ENCODE data around the gene MKKS.

MKKS gene

DNA sequence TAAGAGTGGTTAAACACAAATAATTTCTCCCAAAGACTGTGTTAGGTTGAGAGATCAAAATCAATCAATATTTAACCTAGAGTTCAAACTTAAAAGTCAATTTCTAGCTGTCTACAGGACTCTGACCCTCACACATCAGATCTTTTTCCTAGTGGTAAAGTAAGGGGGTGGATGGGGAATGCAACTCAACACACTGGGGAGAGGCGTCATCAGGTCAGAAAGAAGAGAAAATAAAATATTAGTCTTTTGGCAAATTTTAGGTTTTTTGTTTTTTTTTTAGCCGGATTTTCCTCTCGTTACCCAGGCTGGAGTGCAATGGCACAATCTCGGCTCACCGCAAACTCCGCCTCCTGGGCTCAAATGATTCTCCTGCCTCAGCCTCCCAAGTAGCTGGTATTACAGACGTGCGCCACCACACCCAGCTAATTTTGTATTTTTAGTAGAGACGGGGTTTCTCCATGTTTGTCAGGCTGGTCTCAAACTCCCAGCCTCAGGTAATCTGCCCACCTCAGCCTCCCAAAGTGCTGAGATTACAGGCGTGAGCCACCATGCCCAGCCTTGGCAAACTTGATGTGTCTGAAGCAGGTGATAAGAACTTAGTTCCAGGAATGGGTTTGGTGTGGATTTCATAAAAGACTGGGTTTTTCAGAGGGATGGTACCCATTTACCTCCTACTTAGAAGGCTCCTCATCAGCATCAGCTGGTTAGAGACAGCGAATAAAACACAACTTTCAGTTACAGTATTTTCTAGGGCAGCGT is 65.9 kb downstream of the MKKS start:
- Histone ChIP-seq H3K4me3 (ENCODE audit: low read length) (no peak overlapping the region), H4K20me1 (ENCODE audit: insufficient read depth, low read length) (no peaks in the 10 kb centered on the region), H2AFZ (ENCODE audit: low read depth, low read length) (no peak overlapping the region), H3K36me3 (replicated peaks; ENCODE audit: low read depth, low read length) (no peaks in the 10 kb centered on the region), H3K4me1 (ENCODE audit: low read length) (no peaks in the 10 kb centered on the region), H3K79me2 (ENCODE audit: low read length) (no peaks in the 10 kb centered on the region), H3K9me3 (ENCODE audit: insufficient read depth, low read length) (no peaks in the 10 kb centered on the region), H3K27ac (ENCODE audit: low read length) (no peak overlapping the region), H3K27me3 (ENCODE audit: low read depth, low read length) (peaks cover 64% of the 10 kb centered on the region), H3K4me2 (ENCODE audit: low read length) (no peak overlapping the region), H3K9ac (ENCODE audit: low read length) (no peak overlapping the region)
- TF ChIP-seq, protein P1, sequence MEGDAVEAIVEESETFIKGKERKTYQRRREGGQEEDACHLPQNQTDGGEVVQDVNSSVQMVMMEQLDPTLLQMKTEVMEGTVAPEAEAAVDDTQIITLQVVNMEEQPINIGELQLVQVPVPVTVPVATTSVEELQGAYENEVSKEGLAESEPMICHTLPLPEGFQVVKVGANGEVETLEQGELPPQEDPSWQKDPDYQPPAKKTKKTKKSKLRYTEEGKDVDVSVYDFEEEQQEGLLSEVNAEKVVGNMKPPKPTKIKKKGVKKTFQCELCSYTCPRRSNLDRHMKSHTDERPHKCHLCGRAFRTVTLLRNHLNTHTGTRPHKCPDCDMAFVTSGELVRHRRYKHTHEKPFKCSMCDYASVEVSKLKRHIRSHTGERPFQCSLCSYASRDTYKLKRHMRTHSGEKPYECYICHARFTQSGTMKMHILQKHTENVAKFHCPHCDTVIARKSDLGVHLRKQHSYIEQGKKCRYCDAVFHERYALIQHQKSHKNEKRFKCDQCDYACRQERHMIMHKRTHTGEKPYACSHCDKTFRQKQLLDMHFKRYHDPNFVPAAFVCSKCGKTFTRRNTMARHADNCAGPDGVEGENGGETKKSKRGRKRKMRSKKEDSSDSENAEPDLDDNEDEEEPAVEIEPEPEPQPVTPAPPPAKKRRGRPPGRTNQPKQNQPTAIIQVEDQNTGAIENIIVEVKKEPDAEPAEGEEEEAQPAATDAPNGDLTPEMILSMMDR (IDR thresholded peaks at IDR 0.05; ENCODE audit: low read depth, low read length) = no peak
- no peak for TF ChIP-seq EZH2phosphoT487 (IDR thresholded peaks at IDR 0.05; ENCODE audit: low read depth)

DNA sequence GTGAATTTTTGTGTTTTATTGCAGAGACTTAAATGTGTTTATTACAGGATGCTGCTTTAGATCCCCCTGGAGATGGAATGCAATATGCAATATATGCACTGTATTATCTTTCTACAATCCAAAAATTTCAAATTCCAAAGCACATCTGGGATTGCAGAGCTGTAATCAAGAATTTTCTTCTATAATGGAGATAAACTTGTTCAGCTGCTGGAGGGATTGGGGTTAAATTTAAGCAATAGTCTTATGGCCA is 66.4 kb downstream of the MKKS start:
- H2AFZ ChIP-seq (ENCODE audit: low read depth, low read length) = no peak overlapping the region
- H3K4me3 ChIP-seq (ENCODE audit: low read length) = no peak overlapping the region
- H4K20me1 ChIP-seq (ENCODE audit: insufficient read depth, low read length) = no peaks in the 10 kb centered on the region
- H3K27me3 ChIP-seq (ENCODE audit: low read depth, low read length) = peaks cover 64% of the 10 kb centered on the region
- H3K27ac ChIP-seq (ENCODE audit: low read length) = no peak overlapping the region
- no peaks in the 10 kb centered on the region for H3K4me1 ChIP-seq (ENCODE audit: low read length)
- H3K4me2 ChIP-seq (ENCODE audit: low read length) = no peak overlapping the region
- H3K79me2 ChIP-seq (ENCODE audit: low read length) = no peaks in the 10 kb centered on the region
- no peak overlapping the region for H3K9ac ChIP-seq (ENCODE audit: low read length)
- H3K36me3 ChIP-seq (replicated peaks; ENCODE audit: low read depth, low read length) = no peaks in the 10 kb centered on the region
- no peaks in the 10 kb centered on the region for H3K9me3 ChIP-seq (ENCODE audit: insufficient read depth, low read length)
- TF ChIP-seq, protein P1 (IDR thresholded peaks at IDR 0.05; ENCODE audit: low read depth, low read length) = no peak
- TF ChIP-seq EZH2phosphoT487 (IDR thresholded peaks at IDR 0.05; ENCODE audit: low read depth) = no peak

DNA sequence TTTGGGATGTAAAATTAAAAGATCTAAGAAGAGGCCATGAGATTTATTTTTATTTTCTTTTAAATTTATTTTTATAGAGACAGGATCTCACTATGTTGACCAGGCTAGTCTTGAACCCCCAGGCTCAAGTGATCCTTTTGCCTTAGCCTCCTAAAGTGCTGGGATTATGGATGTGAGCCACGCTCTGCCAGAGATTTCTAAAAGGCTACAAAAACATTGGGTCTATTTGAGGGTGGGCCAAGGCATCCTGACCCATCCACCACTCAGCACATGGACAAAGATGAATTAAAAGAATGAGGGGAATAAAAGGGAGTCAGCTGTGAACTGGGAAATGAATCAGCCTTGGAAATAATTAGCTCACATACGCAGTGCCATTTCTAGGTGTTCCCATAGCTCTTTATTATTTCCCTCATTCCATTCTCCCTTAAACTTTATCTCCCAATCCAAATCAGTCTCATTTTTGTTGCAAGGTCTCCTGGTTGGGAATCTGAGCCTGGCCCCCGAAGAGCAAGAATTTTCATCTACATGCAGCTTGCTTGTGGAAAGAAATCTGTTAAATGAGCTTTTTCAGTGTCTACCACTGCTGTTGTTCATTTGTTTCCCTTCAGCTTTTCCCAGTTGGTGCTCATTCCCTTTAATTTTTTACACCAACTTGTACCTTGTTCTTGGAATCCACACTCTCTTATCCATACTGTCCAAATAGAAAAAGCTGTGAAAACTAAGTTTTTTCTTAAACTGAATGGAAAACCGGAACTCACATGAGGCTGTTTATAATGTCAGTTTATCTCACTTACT is 66.9 kb downstream of the MKKS start:
- TF ChIP-seq, protein P1 (IDR thresholded peaks at IDR 0.05; ENCODE audit: low read depth, low read length) = no peak
- no peak for TF ChIP-seq EZH2phosphoT487 (IDR thresholded peaks at IDR 0.05; ENCODE audit: low read depth)
- no peak overlapping the region for H3K27ac ChIP-seq (ENCODE audit: low read length)
- H3K4me3 ChIP-seq (ENCODE audit: low read length) = no peak overlapping the region
- no peaks in the 10 kb centered on the region for H3K79me2 ChIP-seq (ENCODE audit: low read length)
- peaks cover 67% of the 10 kb centered on the region for H3K27me3 ChIP-seq (ENCODE audit: low read depth, low read length)
- H2AFZ ChIP-seq (ENCODE audit: low read depth, low read length) = no peak overlapping the region
- no peak overlapping the region for H3K4me2 ChIP-seq (ENCODE audit: low read length)
- no peaks in the 10 kb centered on the region for H3K9me3 ChIP-seq (ENCODE audit: insufficient read depth, low read length)
- no peaks in the 10 kb centered on the region for H3K36me3 ChIP-seq (replicated peaks; ENCODE audit: low read depth, low read length)
- no peaks in the 10 kb centered on the region for H3K4me1 ChIP-seq (ENCODE audit: low read length)
- no peak overlapping the region for H3K9ac ChIP-seq (ENCODE audit: low read length)
- no peaks in the 10 kb centered on the region for H4K20me1 ChIP-seq (ENCODE audit: insufficient read depth, low read length)

DNA sequence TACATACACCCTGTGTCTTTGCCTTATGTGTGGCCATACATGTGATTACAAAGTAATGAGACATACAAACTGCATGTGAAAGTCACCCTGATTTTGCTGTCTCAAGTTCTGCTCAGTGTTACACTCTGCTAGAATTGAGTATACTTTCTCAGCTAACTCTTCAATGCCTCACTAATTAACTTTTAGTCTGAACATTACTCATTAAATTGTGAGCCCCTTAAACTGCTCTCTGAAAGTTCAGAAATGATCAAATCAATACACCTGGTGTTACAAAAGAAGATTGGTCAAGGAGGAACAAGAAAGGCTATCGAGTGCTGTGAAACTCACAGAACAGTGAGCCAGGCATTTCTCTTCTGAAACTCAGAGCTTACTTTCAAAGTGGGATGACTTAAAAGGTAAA is 71.3 kb downstream of the MKKS start:
- Histone ChIP-seq H3K9me3 (ENCODE audit: insufficient read depth, low read length) (no peaks in the 10 kb centered on the region), H3K4me3 (ENCODE audit: low read length) (no peak overlapping the region), H3K9ac (ENCODE audit: low read length) (no peak overlapping the region), H3K79me2 (ENCODE audit: low read length) (no peaks in the 10 kb centered on the region), H4K20me1 (ENCODE audit: insufficient read depth, low read length) (no peaks in the 10 kb centered on the region), H3K4me1 (ENCODE audit: low read length) (no peaks in the 10 kb centered on the region), H3K27ac (ENCODE audit: low read length) (no peak overlapping the region), H3K36me3 (replicated peaks; ENCODE audit: low read depth, low read length) (no peaks in the 10 kb centered on the region), H3K27me3 (ENCODE audit: low read depth, low read length) (peaks cover 59% of the 10 kb centered on the region), H3K4me2 (ENCODE audit: low read length) (no peak overlapping the region), H2AFZ (ENCODE audit: low read depth, low read length) (no peak overlapping the region)
- TF ChIP-seq EZH2phosphoT487 (IDR thresholded peaks at IDR 0.05; ENCODE audit: low read depth) = no peak
- TF ChIP-seq, protein P1 (IDR thresholded peaks at IDR 0.05; ENCODE audit: low read depth, low read length) = no peak
